ENCODE data around the gene RGS1.

DNA sequence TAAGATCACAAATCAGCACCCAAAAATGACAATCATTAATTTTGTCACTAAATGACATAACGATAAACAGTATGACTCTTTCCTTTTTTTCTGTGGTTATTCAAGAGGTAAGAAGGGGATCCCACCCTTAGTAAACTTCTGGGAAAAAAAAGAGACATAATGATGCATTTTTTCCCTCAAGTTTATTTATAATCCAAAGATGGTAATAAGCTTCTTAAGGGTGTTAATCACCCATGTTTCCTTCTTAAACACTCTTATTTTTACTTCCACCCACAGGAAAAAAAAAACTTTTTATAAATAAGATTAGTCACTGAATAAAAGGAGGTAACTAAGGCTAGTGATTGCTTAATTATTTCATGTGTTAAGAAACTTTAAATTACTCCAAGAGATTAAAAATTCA is 24.7 kb downstream of the RGS1 start:
- TF ChIP-seq, protein P1, sequence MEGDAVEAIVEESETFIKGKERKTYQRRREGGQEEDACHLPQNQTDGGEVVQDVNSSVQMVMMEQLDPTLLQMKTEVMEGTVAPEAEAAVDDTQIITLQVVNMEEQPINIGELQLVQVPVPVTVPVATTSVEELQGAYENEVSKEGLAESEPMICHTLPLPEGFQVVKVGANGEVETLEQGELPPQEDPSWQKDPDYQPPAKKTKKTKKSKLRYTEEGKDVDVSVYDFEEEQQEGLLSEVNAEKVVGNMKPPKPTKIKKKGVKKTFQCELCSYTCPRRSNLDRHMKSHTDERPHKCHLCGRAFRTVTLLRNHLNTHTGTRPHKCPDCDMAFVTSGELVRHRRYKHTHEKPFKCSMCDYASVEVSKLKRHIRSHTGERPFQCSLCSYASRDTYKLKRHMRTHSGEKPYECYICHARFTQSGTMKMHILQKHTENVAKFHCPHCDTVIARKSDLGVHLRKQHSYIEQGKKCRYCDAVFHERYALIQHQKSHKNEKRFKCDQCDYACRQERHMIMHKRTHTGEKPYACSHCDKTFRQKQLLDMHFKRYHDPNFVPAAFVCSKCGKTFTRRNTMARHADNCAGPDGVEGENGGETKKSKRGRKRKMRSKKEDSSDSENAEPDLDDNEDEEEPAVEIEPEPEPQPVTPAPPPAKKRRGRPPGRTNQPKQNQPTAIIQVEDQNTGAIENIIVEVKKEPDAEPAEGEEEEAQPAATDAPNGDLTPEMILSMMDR (IDR thresholded peaks at IDR 0.05) = no peak
- TF ChIP-seq RFX5 (IDR thresholded peaks at IDR 0.05; ENCODE audit: low read length) = no peak

Data from SK-N-SH (cell line).